Left renal cortex interstitium (tissue), 4 donors: ENCODE results near the gene DENND1A. TPM values are rescaled to one million over a fixed set of nuclear protein-coding genes. Genes with fewer than 3 reads are reported as not detected.
"Not testable (repeated sequence)": the region's sequence is repeated elsewhere in the genome, so short reads cannot be mapped to it uniquely, and the experiment has no call there.

Source experiments
- DNase-seq, 4 donors: peaks; one replicate each; pipeline ENCODE4 v3.0.0-alpha.2; 2013; ENCODE audit warnings: low read depth in 4 of 4, low spot score in 2 of 4, missing footprints in 1 of 4
- polyA plus RNA-seq, 4 donors: library from polyadenylated mRNA; unstranded; fragments of 120-200 nt; gene quantifications; one replicate each; pipeline ENCODE4 v1.2.1, GENCODE V29; 2013; ENCODE audit not compliant: insufficient read length in 4 of 4

The DENND1A gene
- polyA plus RNA-seq, 4 donors: 19.1 to 24.5 (median 22.8) TPM

- no peak for DNase-seq
Measured at GRCh38 chr9:123407217-123407851, 522.6 kb downstream of the DENND1A start.

- DNase-seq: no peak
Measured at GRCh38 chr9:123406691-123407216, 523.2 kb downstream of the DENND1A start.

- DNase-seq: no peak
Measured at GRCh38 chr9:123406016-123406415, 523.9 kb downstream of the DENND1A start.

- no peak for DNase-seq
Measured at GRCh38 chr9:123402981-123403509, 526.9 kb downstream of the DENND1A start.

GRCh38 chr9:123401879-123402513 lies 527.9 kb downstream of the DENND1A start:
- peak in 1 of 4 donors; percentile 51 for DNase-seq

- DNase-seq: no peak
Measured at GRCh38 chr9:123400926-123401503, 528.9 kb downstream of the DENND1A start.

- DNase-seq: no peak
Measured at GRCh38 chr9:123399803-123400378, 530.0 kb downstream of the DENND1A start.

GRCh38 chr9:123398938-123399337 lies 531.0 kb downstream of the DENND1A start:
- not testable (repeated sequence) for DNase-seq

- no peak for DNase-seq
Measured at GRCh38 chr9:123397975-123398374, 532.0 kb downstream of the DENND1A start.

- DNase-seq: no peak
Measured at GRCh38 chr9:123395689-123396511, 534.0 kb downstream of the DENND1A start.

- DNase-seq: no peak
Measured at GRCh38 chr9:123395276-123395688, 534.6 kb downstream of the DENND1A start.

- DNase-seq: no peak
Measured at GRCh38 chr9:123394291-123395235, 535.4 kb downstream of the DENND1A start.

GRCh38 chr9:123392802-123393201 lies 537.1 kb downstream of the DENND1A start:
- no peak for DNase-seq

- DNase-seq: no peak
Measured at GRCh38 chr9:123391946-123392345, 538.0 kb downstream of the DENND1A start.

- no peak for DNase-seq
Measured at GRCh38 chr9:123391233-123391632, 538.7 kb downstream of the DENND1A start.

GRCh38 chr9:123390337-123391135 lies 539.4 kb downstream of the DENND1A start:
- no peak for DNase-seq

GRCh38 chr9:123389698-123390097 lies 540.2 kb downstream of the DENND1A start:
- no peak for DNase-seq

GRCh38 chr9:123389070-123389469 lies 540.9 kb downstream of the DENND1A start:
- no peak for DNase-seq
